Islet of Langerhans (tissue), 1 donor: ENCODE results near the gene SERPINB6.

ENCODE experiments used
- FAIRE-seq: peaks from one replicate; lab custom pipeline; 2011; peaks lifted over from hg19 to GRCh38; lab: Jason Lieb, UNC

The SERPINB6 gene

DNA sequence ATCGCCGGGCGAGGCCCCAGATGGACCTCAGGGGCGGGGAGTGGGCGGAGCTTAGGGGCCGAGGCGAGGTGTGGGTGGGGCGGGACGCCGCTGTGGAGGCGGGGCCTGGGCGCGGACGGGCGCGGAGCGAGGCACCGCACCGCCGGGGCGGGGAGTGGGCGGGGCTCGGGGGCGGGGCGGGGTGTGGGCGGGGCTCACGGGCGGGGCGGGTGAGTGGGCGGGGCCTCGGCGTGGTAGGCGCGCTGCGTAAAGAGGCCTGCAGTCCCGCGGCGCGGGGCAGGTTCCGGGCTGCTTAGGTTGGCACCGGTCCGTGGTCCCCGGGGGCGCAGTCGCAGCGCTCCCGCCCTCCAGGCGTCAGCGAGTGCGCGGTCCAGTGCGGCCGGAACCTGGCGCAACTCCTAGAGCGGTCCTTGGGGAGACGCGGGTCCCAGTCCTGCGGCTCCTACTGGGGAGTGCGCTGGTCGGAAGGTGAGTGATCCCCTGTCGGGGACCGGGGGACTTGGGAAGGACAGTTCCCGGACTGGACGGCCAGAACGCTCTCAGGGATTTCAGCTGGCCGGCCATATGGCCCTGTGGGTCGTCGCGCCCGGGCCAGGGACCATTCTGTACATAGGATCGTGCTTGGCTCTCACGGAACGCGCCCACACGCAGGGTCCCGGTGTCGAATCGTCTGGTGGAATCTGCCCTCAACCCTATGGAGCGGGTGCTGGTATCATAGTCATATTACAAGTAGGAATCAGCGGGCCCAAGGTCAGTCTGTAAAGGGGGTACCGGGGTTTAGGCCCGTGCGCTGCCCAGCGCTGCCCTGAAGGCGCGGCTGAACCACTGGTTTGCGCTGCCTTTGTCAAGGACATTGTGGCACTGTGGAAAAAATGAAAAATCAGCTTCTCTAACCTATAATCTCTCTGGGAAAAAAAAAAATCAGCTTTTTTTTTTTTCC is 28.5 kb upstream of the SERPINB6 start, which contains the start of gene NQO2:
NQO2 (plus strand) TSS at position 277 of the 940 bp plus-strand sequence. CDS start 6,659 bp downstream, outside the sequence.
- no peak for FAIRE-seq

DNA sequence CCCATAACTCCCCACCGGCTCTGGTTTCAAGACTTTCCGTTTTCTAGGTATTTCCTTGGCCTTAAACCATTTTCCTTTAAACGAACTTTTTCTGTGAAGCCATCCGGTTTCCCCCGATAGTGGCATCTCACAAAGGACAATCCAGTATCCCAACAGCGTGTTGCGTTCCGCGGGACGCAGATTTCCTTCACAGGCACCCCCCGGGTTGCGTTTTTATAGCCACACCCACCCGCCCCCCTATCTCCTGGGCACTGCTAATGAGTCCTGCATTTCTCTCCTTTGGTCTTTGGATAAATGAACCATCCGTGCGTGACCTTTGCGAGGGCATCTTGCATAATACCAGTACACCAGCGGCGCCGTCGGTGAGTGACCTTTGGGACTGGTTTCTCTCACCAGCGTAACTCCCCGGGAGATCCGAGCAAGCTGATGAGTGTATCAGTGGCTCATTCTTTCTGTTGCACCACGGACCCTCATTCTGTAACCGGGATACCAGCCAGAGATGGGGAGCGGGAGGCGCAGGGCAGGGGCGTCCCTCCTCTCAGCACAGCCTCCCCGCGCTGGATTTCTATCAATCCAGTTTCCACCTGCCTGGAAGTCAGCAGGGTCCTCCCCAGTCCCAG is 27.7 kb upstream of the SERPINB6 start:
- no peak for FAIRE-seq

DNA sequence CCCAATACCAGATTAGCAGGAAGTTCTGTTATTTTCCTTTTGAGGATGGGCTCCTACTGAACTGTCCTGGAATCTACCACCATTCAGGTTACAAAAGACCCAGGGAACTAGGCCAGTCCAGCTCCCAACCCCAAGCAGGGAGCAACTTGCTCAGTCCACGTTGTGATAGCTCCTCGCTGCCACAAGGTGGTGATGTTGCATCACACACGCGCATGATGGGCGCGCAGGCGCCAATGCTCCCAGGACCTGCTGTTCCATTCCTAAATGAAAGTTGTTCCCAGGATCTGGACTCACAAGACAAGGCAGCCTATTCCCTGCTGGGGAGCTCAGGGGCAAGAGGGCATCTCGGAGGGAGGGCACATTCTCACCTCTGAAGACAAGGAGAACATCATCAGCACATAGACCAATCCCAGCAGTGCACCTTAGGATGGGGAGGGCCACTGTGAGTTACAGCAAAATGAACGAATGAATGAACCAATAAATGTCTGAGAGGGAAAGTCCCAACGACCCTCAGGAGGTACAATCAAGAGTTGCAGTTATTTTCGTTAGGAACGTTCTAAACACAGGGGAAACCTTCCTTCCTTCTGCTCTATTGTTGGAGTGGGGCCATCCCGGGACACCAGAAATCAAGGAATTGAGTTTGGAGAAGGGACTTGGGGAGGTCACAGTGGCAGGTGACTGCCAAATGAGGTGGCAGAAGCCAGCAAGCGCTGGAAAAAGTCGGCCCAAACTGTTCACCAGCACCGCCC is 27.1 kb upstream of the SERPINB6 start:
- peak; percentile 97 for FAIRE-seq

DNA sequence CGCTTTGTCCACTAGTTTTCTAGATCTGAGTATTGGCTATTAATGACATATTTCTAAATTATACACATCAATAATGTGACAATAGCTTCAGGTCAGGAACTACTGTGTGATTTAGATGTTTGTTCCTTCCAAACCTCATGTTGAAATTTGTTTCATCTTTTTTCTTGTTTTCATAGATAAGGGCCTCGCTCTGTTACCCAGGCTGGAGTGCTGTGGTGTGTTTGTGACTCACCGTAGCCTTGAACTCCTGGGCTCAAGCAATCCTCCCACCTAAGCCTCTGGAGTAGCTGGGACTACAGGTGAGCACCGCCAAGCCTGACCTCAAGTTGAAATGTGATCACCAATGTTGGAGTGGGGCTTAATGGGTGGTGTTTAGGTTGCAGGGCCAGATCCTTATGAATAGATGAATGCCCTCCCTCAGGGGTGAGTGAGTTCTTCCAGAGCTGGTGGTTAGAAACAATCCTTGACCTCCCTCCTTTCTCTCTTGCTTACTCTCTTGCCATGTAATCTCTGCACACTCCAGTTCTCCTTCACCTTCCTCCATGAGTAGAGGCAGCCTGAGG is 22.5 kb upstream of the SERPINB6 start:
- FAIRE-seq, result no peak

DNA sequence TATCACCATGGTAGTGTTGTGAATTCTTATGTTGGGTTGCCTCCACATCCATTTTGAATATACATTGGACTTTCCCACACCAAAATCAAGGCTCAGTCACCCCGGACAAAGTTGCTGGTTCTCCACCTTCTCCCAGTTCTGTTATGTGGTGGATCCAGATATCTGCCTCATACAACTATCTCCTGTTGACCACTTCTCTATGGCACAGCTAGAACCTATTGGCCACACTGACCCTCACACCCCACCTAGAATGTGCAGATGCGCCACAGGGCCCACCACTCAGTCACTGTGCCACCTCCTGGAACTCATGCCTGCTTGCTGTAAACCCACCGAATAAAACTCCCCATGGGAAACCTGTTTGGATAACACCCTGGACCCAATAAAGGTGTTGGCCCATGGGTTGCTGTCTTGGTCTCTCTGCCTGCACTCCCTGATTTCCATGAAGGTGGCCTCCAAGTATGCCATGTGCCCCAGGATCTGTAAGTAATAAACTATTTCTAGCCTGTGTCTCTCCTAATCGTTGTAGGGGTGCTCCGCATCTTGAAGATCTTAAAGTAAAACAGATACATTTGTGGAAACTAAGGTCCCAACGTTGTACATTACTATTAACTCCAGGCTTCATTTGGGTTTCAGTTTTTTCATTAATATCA is 21.1 kb upstream of the SERPINB6 start:
- no peak for FAIRE-seq

DNA sequence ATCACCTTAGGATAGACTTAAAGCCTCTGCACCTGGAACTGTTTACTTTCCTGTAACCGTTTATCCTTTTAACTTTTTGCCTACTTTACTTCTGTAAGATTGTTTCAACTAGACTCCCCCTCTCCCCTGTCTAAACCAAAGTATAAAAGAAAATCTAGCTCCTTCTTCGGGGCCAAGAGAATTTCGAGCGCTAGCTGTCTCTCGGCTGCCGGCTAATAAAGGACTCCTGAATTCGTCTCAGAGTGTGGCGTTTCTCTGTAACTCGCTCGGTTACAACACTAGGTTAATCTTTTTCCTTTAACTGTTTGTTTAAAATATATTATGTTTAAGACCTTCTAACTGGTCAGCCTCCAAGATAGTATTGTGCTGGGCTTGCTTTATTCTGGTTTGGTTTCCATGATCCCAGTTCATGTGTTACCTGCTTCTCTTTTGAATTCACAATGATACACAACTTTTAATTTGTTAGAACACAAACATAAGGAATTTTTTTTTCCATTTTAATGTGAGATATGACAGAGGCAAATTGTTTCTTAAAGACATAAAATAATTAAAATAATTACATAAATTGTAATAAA is 19.7 kb upstream of the SERPINB6 start:
- no peak for FAIRE-seq

DNA sequence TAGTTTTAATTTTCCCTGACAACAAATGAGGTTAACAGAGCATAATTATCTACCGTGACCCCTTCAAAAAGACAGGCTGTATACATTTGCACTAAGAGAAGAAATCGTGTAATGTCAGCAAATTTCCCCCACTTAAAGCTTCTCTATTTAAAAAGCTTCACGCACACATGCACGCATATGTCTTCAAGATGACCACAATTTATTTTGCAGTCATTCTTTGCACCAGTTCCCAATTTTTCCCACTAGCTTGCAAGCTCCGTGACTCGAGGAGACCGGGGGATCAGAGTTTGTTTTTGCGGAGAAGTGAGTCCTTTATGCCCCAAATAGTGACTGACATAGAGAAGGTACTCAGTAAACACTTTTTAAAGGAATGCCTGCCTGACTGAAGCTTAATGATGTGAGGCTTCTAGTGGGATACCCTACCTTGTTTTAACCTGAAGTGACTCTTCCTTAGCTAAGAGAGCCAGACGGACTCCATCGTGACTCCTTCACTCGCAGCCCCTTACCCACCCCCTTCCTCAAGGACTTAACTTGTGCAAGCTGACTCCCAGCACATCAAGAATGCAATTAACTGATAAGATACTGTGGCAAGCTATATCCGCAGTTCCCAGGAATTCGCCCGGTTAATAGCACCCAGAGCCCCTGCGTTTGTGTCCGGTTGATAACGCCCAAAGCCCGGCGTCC is 19.0 kb upstream of the SERPINB6 start:
- FAIRE-seq, result no peak

DNA sequence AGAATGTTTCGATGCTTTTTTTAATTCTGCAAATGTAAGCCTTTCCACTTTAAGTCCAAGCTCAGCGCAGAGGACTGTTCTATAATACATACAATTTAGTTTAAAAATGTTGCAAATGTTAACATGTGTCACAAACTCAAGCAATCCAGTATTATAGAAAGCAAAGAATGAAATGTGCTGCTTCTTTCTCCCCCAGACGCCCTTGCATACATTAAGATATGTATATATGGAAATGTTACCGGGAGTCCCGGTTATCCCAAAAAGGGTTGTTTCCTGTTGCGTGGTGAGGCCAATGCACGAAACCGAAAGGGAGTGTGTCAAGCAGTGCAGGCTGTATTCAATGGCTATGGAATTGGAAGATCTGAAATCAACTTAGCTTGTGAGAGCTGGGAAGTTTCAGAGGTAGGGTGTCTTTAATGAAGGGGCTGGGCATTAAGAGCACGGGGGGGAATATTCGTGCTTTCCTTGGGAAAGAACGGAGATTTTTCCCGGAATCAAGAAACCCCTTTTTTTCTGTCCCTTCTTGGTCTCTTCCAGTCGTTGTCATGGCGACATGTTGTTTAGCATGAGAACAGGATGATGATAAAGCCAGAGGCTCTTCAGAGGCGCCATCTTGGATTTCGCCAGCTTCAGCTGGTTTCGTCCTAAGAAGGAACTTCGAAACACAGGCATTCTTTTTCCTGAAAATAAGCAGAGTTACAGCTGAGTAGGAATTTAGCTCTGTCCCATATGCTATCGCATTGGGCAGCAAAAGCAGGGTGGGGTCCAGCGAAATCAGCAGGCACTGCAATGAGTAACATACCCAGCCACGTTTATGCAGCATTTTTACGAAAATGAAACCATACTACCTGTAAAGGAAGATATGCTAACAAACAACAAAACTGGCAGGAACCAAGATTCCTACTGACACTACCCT is 18.2 kb upstream of the SERPINB6 start:
- FAIRE-seq, result peak; percentile 90

DNA sequence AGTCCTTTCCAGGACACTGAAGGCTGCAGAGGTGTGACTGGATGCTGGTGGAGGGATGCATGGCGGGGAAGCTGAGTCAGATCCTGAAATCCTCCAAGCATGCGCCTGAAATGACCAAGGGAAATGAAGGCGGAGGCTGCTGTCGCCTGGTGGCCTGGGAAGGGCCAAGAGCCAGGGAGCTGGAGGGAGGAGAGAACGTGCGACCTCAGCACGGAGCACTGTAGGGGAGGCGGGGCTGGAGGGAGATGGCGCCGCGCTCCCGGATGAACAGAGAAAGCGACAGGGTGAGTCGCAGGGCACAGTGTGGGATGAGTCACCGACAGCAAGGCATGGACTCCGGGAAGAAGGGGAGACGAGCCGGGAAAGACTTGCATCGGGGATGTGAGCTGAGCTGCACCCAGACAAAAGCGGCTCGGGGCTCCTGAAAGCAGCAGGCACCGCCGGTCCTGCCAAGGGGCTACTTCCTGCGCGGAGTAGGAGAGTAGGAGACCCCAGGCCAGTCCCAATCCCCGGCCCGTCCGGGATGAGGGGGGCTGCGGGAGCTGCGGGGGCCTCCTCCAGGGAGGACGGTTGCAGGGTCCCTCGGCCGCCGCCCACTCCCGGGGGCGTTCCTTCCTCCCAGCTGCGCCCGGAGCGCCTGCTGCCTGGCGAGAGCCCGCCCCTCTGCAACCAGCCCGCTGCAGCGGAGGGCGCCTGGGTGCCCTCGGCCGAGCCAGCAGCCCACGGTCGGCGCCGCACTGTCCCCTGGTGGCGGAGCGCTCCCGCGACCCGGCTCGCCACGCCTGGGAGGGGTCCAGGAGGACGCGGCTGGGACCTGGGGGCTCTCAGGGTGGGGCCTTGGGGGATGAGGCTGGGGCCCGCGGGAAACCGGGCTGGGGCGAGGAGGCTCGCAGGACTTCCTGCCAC is 17.3 kb upstream of the SERPINB6 start:
- no peak for FAIRE-seq

DNA sequence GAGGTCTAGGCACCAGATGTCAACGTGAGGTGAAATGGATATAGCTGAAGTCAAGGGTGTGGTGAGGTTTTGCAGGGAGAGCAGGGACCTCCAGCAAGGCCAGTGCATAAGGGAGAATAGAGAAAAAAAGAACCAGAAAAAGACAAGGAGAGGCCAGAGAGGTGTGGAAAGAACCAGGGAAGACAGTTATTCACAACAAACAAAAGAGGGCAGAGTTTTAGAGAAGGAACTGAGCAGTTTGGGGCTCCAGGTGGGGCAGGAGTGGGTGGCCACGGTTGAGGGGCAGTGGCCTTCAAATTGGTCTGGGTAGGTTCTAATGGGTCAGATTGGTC is 16.7 kb upstream of the SERPINB6 start:
- FAIRE-seq, result no peak

DNA sequence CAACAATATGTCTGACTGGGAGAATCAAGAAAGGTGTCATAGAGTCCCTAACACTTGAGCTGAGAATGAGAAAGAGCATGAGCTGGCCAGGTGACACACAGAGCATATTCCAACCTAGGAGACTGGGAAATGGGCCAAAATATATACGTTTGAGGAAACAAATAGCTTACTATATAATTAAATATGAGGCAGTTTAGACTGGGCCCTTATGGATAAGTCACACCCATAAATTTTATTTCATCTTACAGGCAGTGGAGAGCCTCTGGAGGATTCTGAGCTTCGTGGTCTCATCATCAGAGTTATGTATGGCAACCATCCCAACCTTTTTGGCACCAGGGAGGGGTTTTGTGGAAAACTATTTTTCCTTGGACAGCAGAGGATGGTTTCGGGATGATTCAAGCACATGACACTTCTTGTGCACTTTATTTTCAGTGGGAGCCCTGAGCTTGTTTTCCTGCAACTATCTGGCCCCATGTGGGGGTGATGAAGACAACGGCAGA is 15.4 kb upstream of the SERPINB6 start:
- FAIRE-seq, result no peak

DNA sequence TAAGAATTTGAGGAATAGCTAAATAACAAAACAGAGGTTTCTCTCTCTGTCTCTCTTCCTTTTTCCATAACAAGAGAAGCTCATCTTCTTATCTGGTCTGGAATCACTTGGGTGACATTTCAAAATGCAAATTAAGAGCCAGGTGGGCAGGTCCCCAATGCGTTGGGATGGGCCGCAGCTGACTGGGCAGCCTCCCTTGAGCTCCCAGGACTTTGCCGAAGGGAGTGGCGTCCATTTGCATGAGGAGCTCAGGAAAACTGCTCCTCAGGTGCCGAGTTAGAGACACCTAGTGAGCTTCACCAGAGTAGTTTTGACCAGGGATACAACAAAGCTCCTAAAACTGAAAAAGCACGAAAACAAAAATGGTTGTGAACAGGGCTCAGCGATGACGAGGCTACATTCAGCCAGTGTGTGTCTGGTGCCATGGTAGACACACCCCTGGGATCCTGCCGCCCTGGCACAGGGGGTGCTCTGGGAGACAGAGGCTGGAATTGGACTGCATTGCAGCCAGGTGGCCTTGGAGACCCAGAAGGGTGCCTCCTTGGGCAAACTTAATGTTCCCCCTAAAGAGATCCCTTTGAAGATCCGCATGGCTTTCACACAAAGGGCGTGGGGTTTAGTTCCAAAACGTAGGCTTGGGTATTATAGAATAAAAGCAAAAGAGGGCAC is 13.5 kb upstream of the SERPINB6 start:
- FAIRE-seq, result no peak

DNA sequence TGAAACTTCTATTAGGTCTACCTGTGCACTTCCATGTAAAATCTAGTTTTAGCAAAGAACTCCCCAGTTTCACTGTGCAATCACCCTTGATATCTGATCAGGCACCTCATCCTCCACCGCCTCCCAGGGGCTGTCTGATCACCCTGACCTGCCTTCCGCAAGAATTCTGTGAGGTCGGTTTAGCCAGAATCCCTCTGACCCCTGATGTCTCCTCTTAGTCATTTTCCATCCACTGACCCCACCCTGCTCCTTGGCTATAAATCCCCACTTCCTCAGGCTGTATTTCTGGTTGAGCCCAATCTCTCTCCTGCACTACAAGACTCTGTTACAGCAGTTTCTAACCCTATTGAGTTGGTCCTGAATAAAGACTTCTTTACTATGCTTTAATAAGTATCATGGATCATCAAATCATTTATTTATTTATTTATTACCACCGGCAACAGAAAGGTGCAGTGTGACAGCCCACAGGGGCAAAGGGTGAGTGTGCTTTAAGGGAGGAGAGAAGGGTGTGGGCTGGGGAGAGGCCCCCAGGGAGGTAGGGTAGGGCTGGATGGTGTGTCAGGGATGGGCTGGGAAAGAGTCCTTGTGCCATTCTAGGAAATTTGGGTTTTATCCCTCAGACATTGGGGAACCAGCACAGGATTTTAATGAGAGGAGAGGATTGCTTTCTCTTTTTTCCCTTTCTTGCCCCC is 11.2 kb upstream of the SERPINB6 start:
- no peak for FAIRE-seq

DNA sequence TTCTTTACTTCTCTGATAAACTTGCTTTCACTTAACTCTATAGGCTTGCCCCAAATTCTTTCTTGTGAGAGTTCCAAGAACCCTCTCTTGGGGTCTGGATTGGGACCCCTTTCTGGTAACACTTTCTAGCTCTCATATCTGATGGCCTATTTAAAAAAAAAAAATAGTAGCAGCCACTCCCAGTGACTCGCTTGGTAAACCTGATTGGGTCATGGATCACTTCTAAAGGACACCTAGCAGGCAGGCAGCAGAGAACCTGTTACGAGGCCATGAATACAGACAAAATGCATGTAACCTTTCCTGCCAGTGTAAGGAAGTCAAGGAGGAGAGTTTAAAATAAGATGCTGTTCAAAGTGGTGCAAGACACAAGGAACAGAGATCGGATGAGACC is 9.1 kb upstream of the SERPINB6 start:
- FAIRE-seq, result no peak

DNA sequence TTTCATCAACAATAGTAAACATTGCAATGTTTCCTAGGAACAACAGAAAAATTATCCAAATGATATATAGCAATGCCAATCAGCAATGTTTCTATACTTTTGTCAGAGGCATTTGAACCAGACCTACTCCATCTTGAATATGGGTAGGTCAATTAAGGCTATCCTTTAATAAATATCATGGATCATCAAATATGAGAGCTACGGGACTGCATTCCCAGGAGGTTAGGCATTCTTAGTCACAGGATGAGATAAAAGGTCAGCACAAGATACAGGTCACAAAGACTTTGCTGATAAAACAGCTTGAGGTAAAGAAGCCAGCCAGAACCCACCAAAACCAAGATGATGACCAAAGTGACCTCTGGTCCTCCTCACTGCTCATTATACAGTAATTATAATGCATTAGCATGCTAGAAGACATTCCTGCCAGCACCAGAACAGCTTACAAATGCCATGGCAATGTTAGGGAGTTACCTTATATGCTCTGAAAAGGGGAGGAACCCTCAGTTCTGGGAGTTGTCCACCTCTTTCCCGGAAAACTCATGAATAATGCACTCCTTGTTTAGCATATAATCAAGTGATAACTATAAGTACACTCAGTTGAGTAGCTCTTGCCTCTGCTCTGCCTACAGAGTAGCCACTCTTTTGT is 8.6 kb upstream of the SERPINB6 start:
- no peak for FAIRE-seq

DNA sequence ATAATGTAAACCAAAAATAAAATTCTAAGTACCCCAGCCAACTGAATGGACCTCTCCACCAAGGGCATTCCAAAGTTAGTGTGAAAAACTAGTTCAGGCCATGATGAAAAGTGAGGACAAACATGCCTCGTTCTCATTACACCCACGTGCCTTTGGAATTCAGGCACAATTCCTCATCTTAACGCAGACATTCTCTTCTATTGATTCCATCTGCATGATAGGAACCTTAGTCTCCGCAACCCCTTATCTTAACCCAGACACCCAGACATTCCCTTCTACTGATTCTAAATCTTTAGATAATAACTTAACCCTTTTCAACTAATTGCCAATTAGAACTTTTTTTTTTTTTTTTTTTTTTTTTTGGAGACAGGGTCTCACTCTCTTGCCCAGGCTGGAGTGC is 7.6 kb upstream of the SERPINB6 start:
- FAIRE-seq, result no peak
